GM18508 (cell line): ENCODE results near the gene AP5S1.
"Not testable (repeated sequence)": the region's sequence is repeated elsewhere in the genome, so short reads cannot be mapped to it uniquely, and the experiment has no call there.

Source experiments
- ATAC-seq: cut with Tn5 transposase; IDR thresholded peaks from one replicate; pipeline ENCODE4 v1.9.1; 2021; ENCODE audit warnings: moderate number of reproducible peaks; ENCODE audit not compliant: insufficient read depth, unreplicated experiment

The AP5S1 gene

GRCh38 chr20:3788685-3789155 is 31.6 kb upstream of the AP5S1 start:
- no peak for ATAC-seq

GRCh38 chr20:3789201-3789600 is 31.1 kb upstream of the AP5S1 start:
- ATAC-seq = not testable (repeated sequence)

- ATAC-seq = not testable (repeated sequence)
Observed at GRCh38 chr20:3794168-3794567, 26.2 kb upstream of the AP5S1 start.

- ATAC-seq = no peak
Observed at GRCh38 chr20:3794701-3795420, 25.5 kb upstream of the AP5S1 start.

GRCh38 chr20:3795511-3796468 is 24.6 kb upstream of the AP5S1 start, which contains the start of gene CDC25B:
Gene CDC25B, plus strand, starts transcription at chr20:3796310. Its CDS starts 222 bp downstream, at chr20:3796532.
- ATAC-seq = no peak

GRCh38 chr20:3796477-3797225 is 23.7 kb upstream of the AP5S1 start:
- no peak for ATAC-seq

- no peak for ATAC-seq
Observed at GRCh38 chr20:3797226-3797545, 23.2 kb upstream of the AP5S1 start.

GRCh38 chr20:3797592-3798372 is 22.6 kb upstream of the AP5S1 start:
- no peak for ATAC-seq

- no peak for ATAC-seq
Observed at GRCh38 chr20:3798373-3798768, 22.0 kb upstream of the AP5S1 start.

- no peak for ATAC-seq
Observed at GRCh38 chr20:3798908-3799248, 21.5 kb upstream of the AP5S1 start.

GRCh38 chr20:3800256-3800877 is 20.0 kb upstream of the AP5S1 start:
- ATAC-seq = no peak

- no peak for ATAC-seq
Observed at GRCh38 chr20:3800878-3801260, 19.5 kb upstream of the AP5S1 start.

GRCh38 chr20:3801299-3801698 is 19.0 kb upstream of the AP5S1 start:
- ATAC-seq = no peak

GRCh38 chr20:3801846-3802245 is 18.5 kb upstream of the AP5S1 start:
- no peak for ATAC-seq

GRCh38 chr20:3802524-3803239 is 17.7 kb upstream of the AP5S1 start:
- no peak for ATAC-seq

- no peak for ATAC-seq
Observed at GRCh38 chr20:3803289-3803688, 17.1 kb upstream of the AP5S1 start.

- ATAC-seq = no peak
Observed at GRCh38 chr20:3803854-3804253, 16.5 kb upstream of the AP5S1 start.

GRCh38 chr20:3804254-3804751 is 16.0 kb upstream of the AP5S1 start:
- no peak for ATAC-seq

- ATAC-seq = no peak
Observed at GRCh38 chr20:3804781-3805180, 15.6 kb upstream of the AP5S1 start.
